GM12892 (cell line): ENCODE results near the gene KCNIP4.

ENCODE experiments used
- POLR2A ChIP-seq: IDR thresholded peaks from 2 replicates; pipeline ENCODE4 v1.6.1; 2011; ENCODE audit warnings: low read depth, low read length, control low read depth
- TAF1 ChIP-seq: IDR thresholded peaks from 2 replicates; pipeline ENCODE4 v1.6.1; 2011; ENCODE audit warnings: low read depth, mild to moderate bottlenecking, control low read depth, low read length, borderline replicate concordance

GRCh38 chr4:21117541-21118180 lies 830.9 kb downstream of the KCNIP4 start:
- TF ChIP-seq TAF1, result no peak
- TF ChIP-seq POLR2A, result no peak
